Measurements from ENCODE around the gene TIPARP. TPM values are rescaled to one million over a fixed set of nuclear protein-coding genes. Genes with fewer than 3 reads are reported as not detected.

The TIPARP gene
- total and polyA plus RNA-seq, 7 donors = 12.2 to 42.8 (median 25.8) TPM

GRCh38 chr3:156655819-156656550, 18.4 kb upstream of the TIPARP start:
- no peak for TF ChIP-seq CTCF (IDR thresholded peaks at IDR 0.05)
- TF ChIP-seq POLR2A (IDR thresholded peaks at IDR 0.05) = no peak
- TF ChIP-seq EP300 (IDR thresholded peaks at IDR 0.05) = no peak
- no peak for TF ChIP-seq POLR2AphosphoS5 (IDR thresholded peaks at IDR 0.05)
- no peak overlapping the region for H3K4me3 ChIP-seq
- 90 to 92% methylated on average over 5 of the region's 5 CpGs for WGBS, 2 donors

GRCh38 chr3:156657440-156657839, 16.9 kb upstream of the TIPARP start:
- no peaks in the 10 kb centered on the region for H3K4me1 ChIP-seq
- no peak for DNase-seq
- no peaks in the 10 kb centered on the region for H3K9me3 ChIP-seq
- no peaks in the 10 kb centered on the region for H3K27me3 ChIP-seq
- WGBS, 2 donors = 95% methylated on average over 2 of the region's 2 CpGs
- no peak overlapping the region for H3K4me3 ChIP-seq
- no peaks in the 10 kb centered on the region for H3K36me3 ChIP-seq
- no peak overlapping the region for H3K27ac ChIP-seq
- intact Hi-C loops (cut with DNase I) = no loop called here
- no peak for TF ChIP-seq POLR2A (IDR thresholded peaks at IDR 0.05)

More at GRCh38 chr3:156655819-156656550, 18.4 kb upstream of the TIPARP start:
- Histone ChIP-seq H3K27me3 (no peaks in the 10 kb centered on the region), H3K9me3 (no peaks in the 10 kb centered on the region), H3K36me3 (no peaks in the 10 kb centered on the region), H3K27ac (no peak overlapping the region), H3K4me1 (no peaks in the 10 kb centered on the region)
- intact Hi-C loops (cut with DNase I) = no loop called here
- no peak for DNase-seq

GRCh38 chr3:156657862-156658731, 16.3 kb upstream of the TIPARP start:
- H3K27ac ChIP-seq = no peak overlapping the region
- intact Hi-C loops (cut with DNase I) = no loop called here
- no peaks in the 10 kb centered on the region for H3K36me3 ChIP-seq
- no peaks in the 10 kb centered on the region for H3K9me3 ChIP-seq
- no peak for DNase-seq
- H3K4me3 ChIP-seq = no peak overlapping the region
- H3K4me1 ChIP-seq = no peaks in the 10 kb centered on the region
- no peaks in the 10 kb centered on the region for H3K27me3 ChIP-seq
- TF ChIP-seq CTCF (IDR thresholded peaks at IDR 0.05) = no peak
- TF ChIP-seq POLR2AphosphoS5 (IDR thresholded peaks at IDR 0.05) = no peak
- TF ChIP-seq EP300 (IDR thresholded peaks at IDR 0.05) = no peak
- TF ChIP-seq POLR2A (IDR thresholded peaks at IDR 0.05) = no peak
- whole genome bisulfite sequencing, 2 donors = 21 to 70% methylated on average over 4 of the region's 4 CpGs

GRCh38 chr3:156658732-156659090, 15.7 kb upstream of the TIPARP start:
- no peaks in the 10 kb centered on the region for H3K27me3 ChIP-seq
- intact Hi-C loops (cut with DNase I) = no loop called here
- no peak overlapping the region for H3K4me3 ChIP-seq
- 85 to 87% methylated on average over 1 of the region's 1 CpG for WGBS, 2 donors
- TF ChIP-seq POLR2AphosphoS5 (IDR thresholded peaks at IDR 0.05) = no peak
- TF ChIP-seq CTCF (IDR thresholded peaks at IDR 0.05) = no peak
- TF ChIP-seq EP300 (IDR thresholded peaks at IDR 0.05) = no peak
- TF ChIP-seq POLR2A (IDR thresholded peaks at IDR 0.05) = no peak
- H3K36me3 ChIP-seq = no peaks in the 10 kb centered on the region
- DNase-seq = no peak
- no peak overlapping the region for H3K27ac ChIP-seq
- no peaks in the 10 kb centered on the region for H3K9me3 ChIP-seq
- no peaks in the 10 kb centered on the region for H3K4me1 ChIP-seq

GRCh38 chr3:156659260-156659659, 15.1 kb upstream of the TIPARP start:
- Histone ChIP-seq H3K9me3 (no peaks in the 10 kb centered on the region), H3K27ac (no peak overlapping the region), H3K36me3 (no peaks in the 10 kb centered on the region), H3K27me3 (no peaks in the 10 kb centered on the region), H3K4me3 (no peak overlapping the region), H3K4me1 (no peaks in the 10 kb centered on the region)
- intact Hi-C loops (cut with DNase I) = no loop called here
- no peak for DNase-seq
- TF ChIP-seq CTCF (IDR thresholded peaks at IDR 0.05) (no peak), EP300 (IDR thresholded peaks at IDR 0.05) (no peak), POLR2A (IDR thresholded peaks at IDR 0.05) (no peak), POLR2AphosphoS5 (IDR thresholded peaks at IDR 0.05) (no peak)

All from sigmoid colon (tissue), 7 donors.